OCI-LY1 (cell line): Measurements from ENCODE around the gene FAM131C.

ENCODE experiments used
- H2AFZ ChIP-seq: fragments of 200-600 bp; sonication (generic), shearing (Covaris generic); 2 replicates; pipeline ENCODE4 v1.6.0; 2014; ENCODE audit warnings: antibody characterized with exemption, mild to moderate bottlenecking, low read length
- H3F3A ChIP-seq: fragments of 200-600 bp; sonication (generic), shearing (Covaris generic); 2 replicates; pipeline ENCODE4 v1.6.0; 2014; ENCODE audit warnings: mild to moderate bottlenecking, antibody characterized with exemption, low read length, moderate library complexity; ENCODE audit not compliant: insufficient read depth
- H3K27ac ChIP-seq: fragments of 200-600 bp; sonication (generic); 2 replicates; pipeline ENCODE4 v1.5.1; 2014; ENCODE audit warnings: low read length, mixed run types, mild to moderate bottlenecking, low read depth; ENCODE audit not compliant: poor library complexity, severe bottlenecking
- H3K27me3 ChIP-seq: fragments of 200-600 bp; sonication (generic); 2 replicates; pipeline ENCODE4 v1.6.0; 2014; ENCODE audit warnings: antibody characterized with exemption, mild to moderate bottlenecking, low read length, moderate library complexity; ENCODE audit not compliant: insufficient read depth
- H3K36me3 ChIP-seq: fragments of 200-600 bp; sonication (generic); 2 replicates; pipeline ENCODE4 v1.6.1; 2014; ENCODE audit warnings: mild to moderate bottlenecking, antibody characterized with exemption, low read length, moderate library complexity, mixed read lengths; ENCODE audit not compliant: insufficient read depth
- H3K4me1 ChIP-seq: fragments of 200-600 bp; sonication (generic); 2 replicates; pipeline ENCODE4 v1.5.1; 2014; ENCODE audit warnings: mild to moderate bottlenecking, low read length, moderate library complexity; ENCODE audit not compliant: insufficient read depth, severe bottlenecking
- H3K4me2 ChIP-seq: fragments of 200-600 bp; sonication (generic), shearing (Covaris generic); 2 replicates; pipeline ENCODE4 v1.6.1; 2014; ENCODE audit warnings: low read length
- H3K4me3 ChIP-seq: fragments of 200-600 bp; sonication (generic); 2 replicates; pipeline ENCODE4 v1.5.1; 2014; ENCODE audit warnings: low read length, low read depth, mild to moderate bottlenecking, mixed read lengths; ENCODE audit not compliant: poor library complexity, severe bottlenecking
- H3K79me2 ChIP-seq: fragments of 200-600 bp; shearing (Covaris generic); 2 replicates; pipeline ENCODE4 v1.6.1; 2016; ENCODE audit warnings: mixed run types, low read length, mixed read lengths; ENCODE audit not compliant: insufficient read depth
- H3K9ac ChIP-seq: fragments of 200-600 bp; sonication (generic), shearing (Covaris generic); 2 replicates; pipeline ENCODE4 v1.6.1; 2014; ENCODE audit warnings: mild to moderate bottlenecking, low read length, mixed read lengths
- H3K9me2 ChIP-seq: fragments of 200-600 bp; sonication (generic), shearing (Covaris generic); 2 replicates; pipeline ENCODE4 v1.6.1; 2014; ENCODE audit warnings: low read depth, mild to moderate bottlenecking, low read length, mixed read lengths
- H3K9me3 ChIP-seq: fragments of 200-600 bp; shearing (Covaris generic); 2 replicates; pipeline ENCODE4 v1.6.1; 2014; ENCODE audit warnings: low read length, mixed read lengths
- H4K20me1 ChIP-seq: fragments of 200-600 bp; sonication (generic), shearing (Covaris generic); 2 replicates; pipeline ENCODE4 v1.6.0; 2016; ENCODE audit warnings: mild to moderate bottlenecking, low read length; ENCODE audit not compliant: insufficient read depth
- CTCF ChIP-seq: fragments of 200-600 bp; sonication (generic), shearing (Covaris generic); IDR thresholded peaks from 2 replicates; pipeline ENCODE4 v1.5.1; 2017; ENCODE audit warnings: mild to moderate bottlenecking, antibody characterized with exemption, low read length, moderate library complexity, mixed read lengths
- EZH2 ChIP-seq: fragments of 200-600 bp; sonication (generic), shearing (Covaris generic); IDR thresholded peaks from 2 replicates; pipeline ENCODE4 v1.8.0; 2017; ENCODE audit warnings: borderline replicate concordance, mixed run types, mild to moderate bottlenecking, antibody characterized with exemption, low read length, moderate library complexity, mixed read lengths

Gene FAM131C

GRCh38 chr1:16067127-16067768 lies 6.2 kb downstream of the FAM131C start:
- TF ChIP-seq EZH2 (no peak), CTCF (no peak)
- Histone ChIP-seq H3K9me2 (no peaks in the 10 kb centered on the region), H3K4me3 (no peak overlapping the region), H3K9me3 (no peaks in the 10 kb centered on the region), H3K27ac (no peak overlapping the region), H3K4me2 (no peak overlapping the region), H3K27me3 (0 out of 2 replicates have a peak, but pooled peaks cover 7% of the 10 kb centered on the region), H3K36me3 (no peaks in the 10 kb centered on the region), H3K9ac (no peak overlapping the region), H3F3A (no peaks in the 10 kb centered on the region), H3K79me2 (no peaks in the 10 kb centered on the region), H3K4me1 (no peaks in the 10 kb centered on the region), H2AFZ (no peak overlapping the region), H4K20me1 (no peaks in the 10 kb centered on the region)

- 0 out of 2 replicates have a peak, but pooled peaks cover 6% of the 10 kb centered on the region for H3K27me3 ChIP-seq
- H3K4me3 ChIP-seq: no peak overlapping the region
- H3K9me2 ChIP-seq: no peaks in the 10 kb centered on the region
- no peaks in the 10 kb centered on the region for H3K9me3 ChIP-seq
- no peaks in the 10 kb centered on the region for H4K20me1 ChIP-seq
- no peaks in the 10 kb centered on the region for H3F3A ChIP-seq
- no peaks in the 10 kb centered on the region for H3K4me1 ChIP-seq
- TF ChIP-seq CTCF: no peak
- no peak for TF ChIP-seq EZH2
- no peak overlapping the region for H2AFZ ChIP-seq
- no peak overlapping the region for H3K9ac ChIP-seq
- no peaks in the 10 kb centered on the region for H3K36me3 ChIP-seq
- no peak overlapping the region for H3K27ac ChIP-seq
- H3K4me2 ChIP-seq: no peak overlapping the region
- H3K79me2 ChIP-seq: no peaks in the 10 kb centered on the region
Observed at GRCh38 chr1:16066245-16066644, 7.2 kb downstream of the FAM131C start.

DNA sequence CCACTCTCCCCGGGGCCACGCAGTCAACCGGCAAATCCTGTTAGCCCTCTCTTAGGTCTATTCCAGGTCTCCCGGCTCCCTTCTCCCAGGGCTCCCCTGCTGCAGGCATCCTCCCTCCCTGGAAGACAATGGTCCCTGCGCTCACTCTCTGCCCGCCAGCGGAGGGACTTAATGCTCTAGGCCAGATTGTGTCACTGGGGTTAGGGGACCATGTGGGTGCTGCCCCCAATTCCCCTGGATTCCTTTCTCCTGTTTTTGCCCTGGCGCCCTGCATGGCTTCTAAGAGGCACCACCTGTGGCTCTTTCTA lies 8.2 kb downstream of the FAM131C start:
- H3K9me2 ChIP-seq: no peaks in the 10 kb centered on the region
- no peak for TF ChIP-seq EZH2
- no peak for TF ChIP-seq CTCF
- H4K20me1 ChIP-seq: no peaks in the 10 kb centered on the region
- no peak overlapping the region for H3K9ac ChIP-seq
- no peaks in the 10 kb centered on the region for H3K79me2 ChIP-seq
- H2AFZ ChIP-seq: no peak overlapping the region
- H3K36me3 ChIP-seq: no peaks in the 10 kb centered on the region
- H3K4me2 ChIP-seq: no peak overlapping the region
- H3F3A ChIP-seq: no peaks in the 10 kb centered on the region
- H3K4me1 ChIP-seq: no peaks in the 10 kb centered on the region
- 0 out of 2 replicates have a peak, but pooled peaks cover 6% of the 10 kb centered on the region for H3K27me3 ChIP-seq
- no peak overlapping the region for H3K4me3 ChIP-seq
- H3K9me3 ChIP-seq: no peaks in the 10 kb centered on the region
- no peak overlapping the region for H3K27ac ChIP-seq
